Endothelial cell of umbilical vein (primary cell): ENCODE data around the gene TIMM9. TPM values are rescaled to one million over a fixed set of nuclear protein-coding genes. Genes with fewer than 3 reads are reported as not detected.

Experiments
- Bru-seq: library from RNA; stranded (reverse); fragments of 400-500 nt; gene quantifications from one replicate; lab custom pipeline; 2021; lab: Mats Ljungman, UMichigan
- BruChase-seq, 2 experiments: library from RNA; stranded (reverse); fragments of 400-500 nt; gene quantifications; one replicate each; lab custom pipeline; 2021; lab: Mats Ljungman, UMichigan
- BruUV-seq: library from RNA; stranded (reverse); fragments of 400-500 nt; replicated peaks from 2 replicates; lab custom pipeline; 2021; lab: Mats Ljungman, UMichigan
- CTCF ChIA-PET: fragments of 300-600, 350-600 bp; sonication (Branson Sonifier 250); formaldehyde crosslinking; loops from one replicate; lab custom pipeline; 2021; ENCODE audit warnings: antibody characterized with exemption, inconsistent platforms; lab: Charles Lee
- POLR2A ChIA-PET: fragments of 300-600, 350-600 bp; sonication (Branson Sonifier 250); formaldehyde crosslinking; loops from one replicate; lab custom pipeline; 2021; ENCODE audit warnings: antibody characterized with exemption, inconsistent platforms; lab: Charles Lee
- DNase-seq: peaks from one replicate; pipeline ENCODE4 v3.0.0-alpha.2; 2011; ENCODE audit warnings: low read depth, low spot score
- FAIRE-seq: peaks from 2 replicates; lab custom pipeline; 2011; peaks lifted over from hg19 to GRCh38; lab: Jason Lieb, UNC
- H2AFZ ChIP-seq: 2 replicates; pipeline ENCODE4 v1.6.0; 2012; ENCODE audit warnings: low read depth, low read length, control low read depth, inconsistent platforms
- H3K27ac ChIP-seq: 2 replicates; pipeline ENCODE4 v1.5.1; 2011; ENCODE audit warnings: low read depth, mild to moderate bottlenecking, control low read depth, low read length, moderate library complexity; ENCODE audit not compliant: insufficient read depth
- H3K27me3 ChIP-seq, 2 experiments: 2 replicates each; pipeline versions ENCODE4 v1.6.0 to v1.6.1; 2011; ENCODE audit warnings: low read length in 2 of 2, mixed read lengths in 1 of 2; ENCODE audit not compliant: control insufficient read depth in 2 of 2, insufficient read depth in 2 of 2
- H3K36me3 ChIP-seq, 2 experiments: 2 replicates in 1 of 2; 3 replicates in 1 of 2; pipeline ENCODE4 v1.5.1; 2011; ENCODE audit warnings: low read length in 2 of 2, mild to moderate bottlenecking in 1 of 2, moderate library complexity in 1 of 2; ENCODE audit not compliant: control insufficient read depth in 2 of 2, insufficient read depth in 2 of 2; ENCODE audit errors: extremely low read depth in 1 of 2
- H3K4me1 ChIP-seq: 3 replicates; pipeline ENCODE4 v1.5.1; 2011; ENCODE audit warnings: mild to moderate bottlenecking, low read length; ENCODE audit not compliant: control insufficient read depth, insufficient read depth; ENCODE audit errors: extremely low read depth
- H3K4me2 ChIP-seq: 2 replicates; pipeline ENCODE4 v1.6.1; 2011; ENCODE audit warnings: low read length, control low read depth, mixed read lengths; ENCODE audit not compliant: insufficient read depth
- H3K4me3 ChIP-seq, 3 experiments: fragments of 200-600 bp in 1 of 3; sonication (generic), shearing (Covaris generic) in 1 of 3; replicated peaks in 1 of 3; 2 replicates each; pipeline ENCODE4 v1.5.1; 2011 to 2016; ENCODE audit warnings: control low read depth in 3 of 3, low read length in 3 of 3, mild to moderate bottlenecking in 2 of 3, inconsistent platforms in 1 of 3, low read depth in 1 of 3, moderate library complexity in 1 of 3; ENCODE audit not compliant: insufficient read depth in 1 of 3
- H3K79me2 ChIP-seq: 2 replicates; pipeline ENCODE4 v1.6.0; 2012; ENCODE audit warnings: low read length, inconsistent platforms; ENCODE audit not compliant: control insufficient read depth, insufficient read depth
- H3K9ac ChIP-seq: replicated peaks from 2 replicates; pipeline ENCODE3; 2011; ENCODE audit warnings: low read length, control low read depth; ENCODE audit not compliant: insufficient read depth; ENCODE audit errors: extremely low read depth
- H3K9me1 ChIP-seq: replicated peaks from 3 replicates; pipeline ENCODE4 v1.6.0; 2011; ENCODE audit warnings: mild to moderate bottlenecking, low read length; ENCODE audit not compliant: control insufficient read depth, insufficient read depth; ENCODE audit errors: extremely low read depth
- H3K9me3 ChIP-seq: replicated peaks from 2 replicates; pipeline ENCODE4 v1.5.1; 2012; ENCODE audit warnings: low read length, inconsistent platforms; ENCODE audit not compliant: control insufficient read depth, insufficient read depth
- H4K20me1 ChIP-seq: replicated peaks from 2 replicates; pipeline ENCODE3; 2011; ENCODE audit warnings: mild to moderate bottlenecking, low read length; ENCODE audit not compliant: control insufficient read depth, insufficient read depth; ENCODE audit errors: extremely low read depth
- EZH2 ChIP-seq: IDR thresholded peaks from 2 replicates; pipeline ENCODE4 v1.6.1; 2012; ENCODE audit warnings: borderline replicate concordance, low read depth, mild to moderate bottlenecking, moderate library complexity, low read length, inconsistent platforms; ENCODE audit not compliant: severe bottlenecking
- FOS ChIP-seq: IDR thresholded peaks from 2 replicates; pipeline ENCODE4 v1.6.1; 2011; ENCODE audit warnings: mild to moderate bottlenecking, low read length, moderate library complexity, borderline replicate concordance; ENCODE audit not compliant: insufficient read depth
- GATA2 ChIP-seq: IDR thresholded peaks from 2 replicates; pipeline ENCODE4 v1.7.0; 2011; ENCODE audit warnings: low read depth, mild to moderate bottlenecking, moderate library complexity, mixed read lengths, low read length; ENCODE audit not compliant: insufficient read length, insufficient read depth
- JUN ChIP-seq: IDR thresholded peaks from 2 replicates; pipeline ENCODE4 v1.6.1; 2011; ENCODE audit warnings: borderline replicate concordance, low read depth; ENCODE audit not compliant: insufficient read length, insufficient read depth
- MAX ChIP-seq: IDR thresholded peaks from 2 replicates; pipeline ENCODE4 v1.6.1; 2011; ENCODE audit not compliant: insufficient read depth, insufficient read length
- MYC ChIP-seq: IDR thresholded peaks from one replicate; pipeline ENCODE4 v1.6.1; 2011; ENCODE audit warnings: mild to moderate bottlenecking, low read depth, low read length
- POLR2A ChIP-seq: IDR thresholded peaks from 2 replicates; pipeline ENCODE4 v1.6.1; 2012; ENCODE audit warnings: low read depth, mild to moderate bottlenecking, control low read depth, low read length
- POLR2AphosphoS5 ChIP-seq: IDR thresholded peaks from 2 replicates; pipeline ENCODE4 v1.6.1; 2012; ENCODE audit warnings: low read depth, mild to moderate bottlenecking, control low read depth, low read length, moderate library complexity; ENCODE audit not compliant: insufficient read depth
- dilution Hi-C: fragments of 300-500 bp; cut with MboI; formaldehyde crosslinking; loops from one replicate; pipeline ENCODE4 v1.15.0; 2019; ENCODE audit warnings: low sequenced_read_pairs; ENCODE audit not compliant: extremely low pct_ligation_motif_present
- intact Hi-C: fragments of 100-400 bp; cut with micrococcal nuclease; formaldehyde crosslinking; loops from one replicate; pipeline ENCODE4 v1.10.0; 2022
- long read RNA-seq: library from polyadenylated mRNA; stranded (forward); transcript quantifications from one replicate; pipeline ENCODE4 v2.0.0, GENCODE V29; 2021
- polyA minus RNA-seq, 3 experiments: library from RNA; depleted of rRNA, polyadenylated mRNA; stranded (reverse); fragments of >200 nt; gene quantifications; 1 replicate in 1 of 3; 2 replicates in 2 of 3; pipeline ENCODE4 v1.2.3, GENCODE V29; 2011
- polyA plus RNA-seq, 4 experiments: library from polyadenylated mRNA; depleted of rRNA in 3 of 4; stranded (reverse) in 3 of 4; unstranded in 1 of 4; fragments of >200 nt; gene quantifications; 2 replicates each; pipeline versions ENCODE4 v1.2.1 to v1.2.3, GENCODE V29; 2011 to 2012; ENCODE audit warnings: missing spikeins in 1 of 4
- total RNA-seq: library from RNA; stranded (reverse); gene quantifications from 2 replicates; pipeline ENCODE4 v1.2.3, GENCODE V29; 2021
- TF ChIP-seq, protein P1 (sequence below), 2 donors: IDR thresholded peaks; 1 replicate in 1 of 2; 2 replicates in 1 of 2; pipeline ENCODE4 v1.5.1; 2011; ENCODE audit warnings: low read length in 2 of 2, mild to moderate bottlenecking in 2 of 2, moderate library complexity in 2 of 2, control low read depth in 1 of 2, inconsistent platforms in 1 of 2, low read depth in 1 of 2; ENCODE audit not compliant: insufficient read depth in 1 of 2; ENCODE audit errors: extremely low read depth in 1 of 2

TIMM9 gene, protein sequence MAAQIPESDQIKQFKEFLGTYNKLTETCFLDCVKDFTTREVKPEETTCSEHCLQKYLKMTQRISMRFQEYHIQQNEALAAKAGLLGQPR
- 38.0 and 42.4 TPM in 2 replicates for total RNA-seq
- 15.4 and 20.2 TPM in 2 replicates for polyA plus RNA-seq
- 45.7 and 64.8 TPM in 2 replicates for polyA plus RNA-seq (2011; cell fraction: cytosol; rRNA removed)
- 11.2 and 18.6 TPM in 2 replicates for polyA plus RNA-seq (2011; cell fraction: nucleus; rRNA removed)
- 54.9 and 55.1 TPM in 2 replicates for polyA plus RNA-seq (2012)
- 7.7 and 9.5 TPM in 2 replicates for polyA minus RNA-seq
- 17.3 TPM for polyA minus RNA-seq (2011; cell fraction: cytosol; rRNA and poly(A)+ RNA removed)
- 4.4 and 5.2 TPM in 2 replicates for polyA minus RNA-seq (2011; cell fraction: nucleus; rRNA and poly(A)+ RNA removed)
- Bru-seq, nascent RNA = percentile 81 among the genes with signal in this experiment
- BruChase-seq, experiment 1, labeled RNA remaining after a 6-hour chase = percentile 77 among the genes with signal in this experiment
- BruChase-seq, experiment 2, labeled RNA remaining after a 2-hour chase = percentile 84 among the genes with signal in this experiment
- long read RNA-seq, partial matches to known transcripts = 29 of 36 reads
- long read RNA-seq, other reads (novel, unspliced or antisense) = 6 of 36 reads

DNA sequence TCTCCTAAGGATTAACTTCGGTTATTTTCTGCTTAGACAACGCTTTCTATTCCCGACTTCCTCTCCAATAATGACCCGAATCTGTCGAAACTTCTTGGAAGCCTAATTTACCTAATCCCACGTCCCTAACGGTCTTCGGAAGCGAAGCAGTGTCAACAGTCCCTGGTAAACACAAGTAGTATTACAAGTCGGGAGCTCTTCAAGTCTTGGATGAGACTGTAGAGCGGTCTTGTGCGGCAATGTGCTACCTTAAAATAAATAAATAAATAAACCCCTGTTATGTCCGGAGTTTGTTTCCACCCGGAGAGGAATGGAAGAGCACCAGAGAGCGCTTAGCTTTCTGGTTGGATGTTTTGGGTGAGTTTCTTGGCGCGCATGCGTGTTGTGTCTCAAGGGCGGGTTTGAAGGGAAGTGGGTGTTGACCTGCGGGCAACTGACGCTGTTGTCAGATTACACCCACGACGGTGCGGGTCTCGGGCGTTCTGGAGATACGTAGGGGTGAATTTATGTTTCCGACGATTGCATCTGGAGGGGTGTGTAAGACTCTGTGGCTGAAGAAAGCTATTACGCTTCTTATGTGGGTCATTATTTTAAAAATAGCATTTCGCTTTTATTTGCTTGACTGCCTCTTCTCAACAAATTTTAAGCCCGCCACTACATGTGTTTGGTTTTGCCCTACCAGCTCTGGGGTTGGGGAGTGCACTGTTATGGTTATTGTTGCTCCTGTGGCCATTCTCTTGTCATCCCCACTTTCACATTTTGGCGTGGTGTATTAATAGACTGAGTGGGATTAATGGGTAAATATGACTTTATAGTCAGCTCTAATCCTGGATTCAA is at the start of gene TIMM9, which contains the start of gene KIAA0586:
TIMM9 (minus strand) TSS at position 251 of the 837 bp plus-strand sequence. CDS start 15,586 bp downstream, outside the sequence.
KIAA0586 (plus strand) TSS at position 439 of the 837 bp plus-strand sequence. CDS start 546 bp downstream, outside the sequence.
- FAIRE-seq (peak; percentile 83), DNase-seq (peak; percentile 98)
- H3K27me3 ChIP-seq = no peaks in the 10 kb centered on the region
- CTCF ChIA-PET = interaction anchor here (0.9 to 2.7 kb wide), 6 partner anchors 17 to 628 kb away, joined by 3 to 9 read pairs (median 3); partner anchors contain the start of genes ARID4A and TOMM20L
- H3K9me1 ChIP-seq = no peaks in the 10 kb centered on the region
- TF ChIP-seq, protein P1, sequence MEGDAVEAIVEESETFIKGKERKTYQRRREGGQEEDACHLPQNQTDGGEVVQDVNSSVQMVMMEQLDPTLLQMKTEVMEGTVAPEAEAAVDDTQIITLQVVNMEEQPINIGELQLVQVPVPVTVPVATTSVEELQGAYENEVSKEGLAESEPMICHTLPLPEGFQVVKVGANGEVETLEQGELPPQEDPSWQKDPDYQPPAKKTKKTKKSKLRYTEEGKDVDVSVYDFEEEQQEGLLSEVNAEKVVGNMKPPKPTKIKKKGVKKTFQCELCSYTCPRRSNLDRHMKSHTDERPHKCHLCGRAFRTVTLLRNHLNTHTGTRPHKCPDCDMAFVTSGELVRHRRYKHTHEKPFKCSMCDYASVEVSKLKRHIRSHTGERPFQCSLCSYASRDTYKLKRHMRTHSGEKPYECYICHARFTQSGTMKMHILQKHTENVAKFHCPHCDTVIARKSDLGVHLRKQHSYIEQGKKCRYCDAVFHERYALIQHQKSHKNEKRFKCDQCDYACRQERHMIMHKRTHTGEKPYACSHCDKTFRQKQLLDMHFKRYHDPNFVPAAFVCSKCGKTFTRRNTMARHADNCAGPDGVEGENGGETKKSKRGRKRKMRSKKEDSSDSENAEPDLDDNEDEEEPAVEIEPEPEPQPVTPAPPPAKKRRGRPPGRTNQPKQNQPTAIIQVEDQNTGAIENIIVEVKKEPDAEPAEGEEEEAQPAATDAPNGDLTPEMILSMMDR (IDR thresholded peaks at IDR 0.05; ENCODE audit: extremely low read depth in 1 of 2, insufficient read depth in 1 of 2, low read depth in 1 of 2, low read length in 2 of 2) = no peak
- TF ChIP-seq GATA2 (no peak), POLR2AphosphoS5 (peak; percentile 35), JUN (no peak), FOS (peak; percentile 16), MAX (peak; percentile 5), EZH2 (no peak), POLR2A (peak; percentile 88), MYC (no peak)
- dilution Hi-C loops (no loop called here), intact Hi-C loops (loop anchor here (1.0 to 5.0 kb wide), 6 partner anchors 31 to 1160 kb away; partner anchors contain the start of genes ACTR10, AP5M1, ARID4A and EXOC5)
- peak within 1 kb of the TSS; percentile 72 to 96 (median 85) for H3K4me3 ChIP-seq
- H4K20me1 ChIP-seq = no peaks in the 10 kb centered on the region
- H3K9ac ChIP-seq = peak within 1 kb of the TSS; percentile 98
- H3K79me2 ChIP-seq = peaks cover 45% of the 10 kb centered on the region
- H3K36me3 ChIP-seq = peaks cover 0 to 2% of the 10 kb centered on the region in 2 experiments
- H3K27ac ChIP-seq = peak within 1 kb of the TSS; percentile 95
- POLR2A ChIA-PET = interaction anchor here (0.9 to 1.0 kb wide), 2 partner anchors 129 to 183 kb away, joined by 3 read pairs; partner anchors contain the start of genes ARID4A and PSMA3
- H3K9me3 ChIP-seq = no peaks in the 10 kb centered on the region
- H2AFZ ChIP-seq = peak within 1 kb of the TSS; percentile 94
- peaks cover 21% of the 10 kb centered on the region for H3K4me1 ChIP-seq
- peak within 1 kb of the TSS; percentile 96 for H3K4me2 ChIP-seq
- BruUV-seq = TSS peak; percentile 76
